HG03097 (cell line): ENCODE data around the gene MRGPRG.
"Not testable (repeated sequence)": the region's sequence is repeated elsewhere in the genome, so short reads cannot be mapped to it uniquely, and the experiment has no call there.

Source experiments
- ATAC-seq: cut with Tn5 transposase; IDR thresholded peaks from one replicate; pipeline ENCODE4 v1.9.1; 2021; ENCODE audit not compliant: unreplicated experiment, low FRiP score

MRGPRG gene

GRCh38 chr11:3177931-3178330 is 40.7 kb downstream of the MRGPRG start:
- ATAC-seq: no peak

- no peak for ATAC-seq
Observed at GRCh38 chr11:3176487-3176886, 42.1 kb downstream of the MRGPRG start.

- no peak for ATAC-seq
Observed at GRCh38 chr11:3175194-3175593, 43.4 kb downstream of the MRGPRG start.

- no peak for ATAC-seq
Observed at GRCh38 chr11:3174387-3174786, 44.2 kb downstream of the MRGPRG start.

GRCh38 chr11:3173795-3174194 is 44.8 kb downstream of the MRGPRG start:
- no peak for ATAC-seq

GRCh38 chr11:3171931-3172560 is 46.6 kb downstream of the MRGPRG start:
- no peak for ATAC-seq

GRCh38 chr11:3170756-3171650 is 47.6 kb downstream of the MRGPRG start:
- no peak for ATAC-seq

GRCh38 chr11:3170044-3170755 is 48.4 kb downstream of the MRGPRG start:
- no peak for ATAC-seq

- ATAC-seq: no peak
Observed at GRCh38 chr11:3169255-3170043, 49.2 kb downstream of the MRGPRG start.

GRCh38 chr11:3168742-3169254 is 49.8 kb downstream of the MRGPRG start:
- ATAC-seq: not testable (repeated sequence)
